GM10266 (cell line): ENCODE data around the gene AMPD1.

Experiments used
- DNase-seq: peaks from one replicate; pipeline ENCODE4 v3.0.0; 2012; ENCODE audit errors: extremely low spot score
- CTCF ChIP-seq: IDR thresholded peaks from 2 replicates; pipeline ENCODE4 v1.5.1; 2012; ENCODE audit warnings: mild to moderate bottlenecking, low read depth; ENCODE audit not compliant: control insufficient read depth, insufficient read depth; ENCODE audit errors: missing control alignments

Gene AMPD1

DNA sequence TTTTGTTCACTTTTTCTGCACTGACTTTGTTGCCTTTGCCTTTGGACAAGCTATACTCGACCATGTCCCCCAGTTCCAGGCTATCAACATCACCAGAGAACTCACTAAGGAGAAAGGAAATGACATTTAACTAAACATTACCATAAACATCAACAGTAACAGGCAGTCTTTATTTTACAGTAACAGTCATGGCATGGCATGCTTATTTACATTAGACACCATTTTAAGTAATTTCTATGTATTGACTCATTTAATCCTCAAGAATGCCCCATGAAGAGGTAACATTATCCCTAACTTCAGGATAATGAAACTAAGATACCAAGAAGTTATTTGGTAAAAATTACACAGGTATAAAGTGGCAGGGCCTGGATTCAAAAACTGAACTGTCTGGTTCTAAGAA is 29.9 kb upstream of the AMPD1 start:
- no peak for DNase-seq
- no peak for TF ChIP-seq CTCF

DNA sequence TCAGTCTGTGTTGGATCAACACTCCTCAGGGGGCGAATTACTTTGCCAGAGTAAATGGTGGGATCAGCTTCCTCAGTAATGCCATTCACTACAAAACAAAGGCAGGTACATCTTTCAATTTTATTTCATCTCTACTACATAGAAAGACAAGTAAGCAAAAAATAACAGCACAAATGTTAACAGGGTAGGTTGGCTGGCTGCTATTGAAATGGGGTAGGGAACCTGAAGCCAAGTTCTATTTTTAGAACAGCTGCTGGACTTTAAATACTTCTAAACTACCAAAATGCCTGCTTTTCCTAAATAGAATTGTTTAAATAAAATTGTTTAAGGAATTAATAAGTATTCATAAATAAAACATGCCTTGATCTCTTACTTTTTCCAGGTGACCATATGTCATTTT is 28.6 kb upstream of the AMPD1 start:
- no peak for DNase-seq
- TF ChIP-seq CTCF: no peak

DNA sequence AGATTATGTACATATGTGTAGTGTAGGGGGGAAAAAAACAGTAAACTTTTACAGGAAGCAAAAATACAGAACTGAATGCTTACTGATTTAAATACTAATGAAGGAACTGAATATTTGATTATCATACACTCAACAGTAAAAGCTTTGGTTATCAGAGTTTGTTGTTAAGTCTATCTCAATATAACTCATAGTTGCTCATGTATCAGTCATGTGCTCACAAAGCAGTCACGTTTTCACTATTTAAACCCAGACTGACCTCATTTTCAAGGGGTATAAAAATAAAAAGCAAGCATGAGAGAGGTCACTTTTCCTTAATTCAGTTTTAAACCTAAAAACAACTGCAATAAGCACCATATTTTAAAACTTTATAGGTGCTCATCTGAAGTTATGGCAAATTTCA is 28.1 kb upstream of the AMPD1 start:
- TF ChIP-seq CTCF: no peak
- DNase-seq: no peak

- no peak for DNase-seq
- TF ChIP-seq CTCF: no peak
Observed at GRCh38 chr1:114720492-114720891, 25.1 kb upstream of the AMPD1 start.

- no peak for DNase-seq
- no peak for TF ChIP-seq CTCF
Observed at GRCh38 chr1:114719424-114719787, 24.1 kb upstream of the AMPD1 start.

DNA sequence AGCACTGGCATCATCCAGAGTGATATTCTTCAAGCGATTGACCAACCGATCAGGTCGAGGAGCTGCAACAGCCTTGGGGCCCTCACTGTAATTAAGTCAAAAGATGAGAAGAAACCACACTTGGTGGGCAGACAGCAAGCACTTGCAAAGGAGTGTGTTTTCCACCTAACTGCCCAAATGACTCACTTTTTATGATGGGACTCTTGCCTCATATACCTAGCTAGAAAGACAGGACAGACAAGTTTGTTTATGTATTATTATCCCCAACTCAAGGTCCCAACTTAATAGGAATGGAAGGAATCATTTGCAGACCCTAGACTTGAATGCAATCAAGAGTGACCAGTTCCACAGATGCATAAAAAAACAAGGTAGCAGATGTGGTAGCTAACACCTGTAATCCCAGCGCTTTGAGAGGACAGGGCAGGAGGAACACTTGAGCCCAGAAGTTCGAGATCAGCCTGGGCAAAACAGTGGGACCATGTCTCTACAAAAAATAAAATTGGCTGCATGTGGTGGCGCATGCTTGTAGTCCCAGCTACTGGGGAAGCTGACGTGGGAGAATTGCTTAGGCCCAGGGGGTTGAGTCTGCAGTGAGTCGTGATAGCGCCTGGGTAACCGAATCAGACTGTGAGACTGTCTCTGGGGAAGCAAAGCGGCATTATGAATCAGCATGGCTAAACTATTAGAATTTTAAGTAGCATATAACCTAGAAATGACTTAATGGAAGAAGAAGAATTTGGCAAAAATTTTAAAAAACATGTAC is 23.5 kb upstream of the AMPD1 start:
- TF ChIP-seq CTCF: no peak
- DNase-seq: no peak

GRCh38 chr1:114716304-114717170 is 21.2 kb upstream of the AMPD1 start, which contains the start of gene NRAS:
Gene NRAS, minus strand, starts transcription at chr1:114716771. Its CDS starts 611 bp downstream, at chr1:114716160.
- peak; percentile 88 for DNase-seq
- no peak for TF ChIP-seq CTCF
